ENCODE results near the gene CYTH4.

CYTH4 gene

DNA sequence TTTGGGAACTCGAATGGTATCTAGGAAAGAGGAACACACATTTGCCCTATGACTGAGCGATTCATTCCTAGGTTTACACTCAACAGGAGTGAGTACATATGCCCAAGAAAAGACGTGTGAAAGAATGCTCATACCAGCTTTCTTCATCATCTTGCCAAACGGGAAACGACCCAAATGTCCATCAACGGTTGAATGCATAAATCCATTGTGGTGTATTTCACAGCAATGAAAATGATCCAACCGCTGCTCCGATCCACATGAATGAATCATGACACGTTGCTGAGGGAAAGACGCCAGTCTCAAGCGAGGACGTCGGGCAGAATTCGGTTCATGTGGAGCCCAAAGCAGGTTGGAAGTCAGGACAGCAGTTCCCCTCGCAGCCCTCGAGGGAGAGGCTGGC is 71.5 kb downstream of the CYTH4 start:
- no peak for DNase-seq

DNA sequence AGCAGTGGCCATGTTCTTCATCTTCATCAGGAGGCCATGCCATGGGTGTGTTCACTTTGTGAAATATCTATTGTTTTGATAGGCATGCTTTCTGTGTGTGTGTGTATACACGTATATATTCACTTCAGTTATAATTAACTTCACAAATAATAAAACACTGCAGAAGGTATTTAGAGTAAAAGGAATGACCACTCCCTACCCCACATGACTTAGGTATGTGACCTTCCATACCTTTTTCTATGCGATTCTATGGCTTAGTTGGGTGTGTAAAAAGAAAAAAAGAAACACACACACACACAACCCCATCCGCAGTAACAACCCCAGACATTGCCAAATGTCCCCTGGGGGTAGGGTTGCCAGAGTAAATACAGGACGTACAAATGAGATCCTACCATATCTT is 72.0 kb downstream of the CYTH4 start:
- DNase-seq: no peak

DNA sequence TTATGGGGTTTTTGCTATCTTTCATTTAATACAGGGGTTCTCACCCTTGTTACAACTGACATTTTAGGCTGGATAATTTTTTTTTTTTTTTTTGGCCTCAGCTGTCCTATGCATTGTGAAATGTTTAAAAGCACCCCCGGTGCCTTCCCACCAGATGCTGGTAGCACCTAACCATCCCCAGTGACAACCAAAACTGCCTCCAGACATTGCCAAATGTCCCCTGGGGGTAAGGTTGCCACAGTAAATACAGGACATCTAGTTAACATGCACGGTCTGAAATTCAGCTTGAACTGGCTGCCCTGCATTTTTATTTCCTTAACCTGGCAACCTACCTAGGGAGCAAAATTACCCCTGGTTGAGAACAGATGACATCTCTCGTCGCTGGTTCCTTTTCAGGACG is 72.4 kb downstream of the CYTH4 start:
- no peak for DNase-seq

DNA sequence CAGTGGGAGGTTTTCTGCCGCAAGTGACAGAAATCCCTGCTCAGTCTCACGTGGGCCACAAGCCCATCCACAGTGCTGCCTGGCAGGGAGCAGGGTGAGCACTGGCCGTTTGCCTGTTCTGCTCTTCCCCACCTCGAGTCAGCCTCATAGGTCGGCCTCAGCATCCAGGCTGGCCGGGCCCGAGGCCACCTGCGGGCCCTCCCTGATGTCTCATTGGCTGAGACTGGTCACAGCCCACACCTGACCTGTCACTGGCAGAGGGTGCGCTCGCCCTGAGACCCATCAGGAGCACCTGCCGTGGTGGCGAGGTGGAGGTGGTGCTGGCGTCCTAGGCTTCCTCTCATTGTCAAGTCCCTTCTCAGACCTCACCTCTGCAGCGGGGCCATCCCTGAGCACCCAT is 72.9 kb downstream of the CYTH4 start:
- no peak for DNase-seq

DNA sequence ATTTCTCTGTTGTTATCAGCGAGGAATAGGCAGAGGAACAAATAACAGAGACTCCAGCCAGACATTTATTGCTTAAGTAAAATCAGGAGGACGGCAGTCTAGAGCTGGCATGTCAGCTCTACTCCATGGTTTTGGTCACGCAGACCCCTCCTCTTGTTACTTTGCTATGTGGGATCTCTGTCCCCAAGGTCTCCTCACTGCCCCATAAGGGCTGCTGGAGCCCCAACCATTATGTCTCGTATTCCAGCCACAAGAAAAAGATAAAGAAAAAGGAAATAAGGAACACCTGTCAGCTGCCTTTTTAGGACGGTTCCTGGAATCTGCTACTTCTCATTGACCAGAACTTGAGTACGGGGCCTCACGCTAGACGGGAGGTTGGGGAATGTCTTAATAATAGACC is 74.6 kb downstream of the CYTH4 start:
- DNase-seq: no peak

DNA sequence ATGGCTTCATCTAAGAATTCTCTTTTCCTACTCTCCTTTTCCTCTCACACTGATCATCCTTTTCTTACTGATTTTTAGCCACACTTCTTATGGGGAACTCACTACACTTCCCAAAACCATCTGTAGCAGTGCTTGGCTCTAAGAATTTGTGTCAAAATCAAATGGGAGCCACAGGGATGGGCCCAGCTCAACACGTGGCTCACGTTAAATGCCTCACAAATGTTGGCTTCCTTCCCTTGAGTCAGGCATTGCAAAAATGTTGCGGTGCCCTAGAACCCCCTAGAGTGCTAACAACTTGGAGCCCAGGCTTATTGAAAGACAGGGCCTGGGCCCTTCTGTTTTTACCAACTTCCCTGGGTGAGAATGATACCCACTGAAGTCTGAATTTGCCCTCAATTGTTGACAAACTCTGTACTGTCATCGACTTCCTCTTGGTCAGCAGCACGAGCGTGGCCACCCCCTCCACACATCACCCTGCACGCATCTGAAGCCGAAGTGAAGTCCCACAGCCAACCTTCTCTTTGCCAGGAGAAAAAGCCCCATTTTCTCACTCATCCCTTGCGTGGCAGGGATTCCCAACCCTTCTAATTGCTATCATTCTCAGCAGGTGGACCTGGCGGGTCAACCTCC is 75.3 kb downstream of the CYTH4 start:
- DNase-seq: no peak

DNA sequence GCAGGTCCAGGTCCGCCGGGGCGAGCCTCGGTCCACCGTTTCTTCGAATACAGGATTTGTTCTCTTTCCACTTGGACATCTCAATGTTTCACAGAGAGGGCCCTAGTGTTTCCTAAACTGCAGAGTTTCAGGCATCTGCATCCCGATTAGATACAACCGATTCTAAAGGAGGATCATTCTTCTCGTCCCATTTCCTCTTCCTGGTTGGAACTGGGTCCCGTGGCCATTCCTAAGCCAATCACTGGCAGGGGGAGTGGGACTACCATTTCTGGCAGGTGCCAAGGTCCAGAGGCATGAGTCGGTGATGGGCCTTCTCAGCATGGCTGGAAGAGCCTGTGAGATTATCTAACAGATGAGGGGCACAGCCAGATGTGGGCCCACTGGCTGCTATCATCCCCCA is 76.1 kb downstream of the CYTH4 start:
- no peak for DNase-seq

DNA sequence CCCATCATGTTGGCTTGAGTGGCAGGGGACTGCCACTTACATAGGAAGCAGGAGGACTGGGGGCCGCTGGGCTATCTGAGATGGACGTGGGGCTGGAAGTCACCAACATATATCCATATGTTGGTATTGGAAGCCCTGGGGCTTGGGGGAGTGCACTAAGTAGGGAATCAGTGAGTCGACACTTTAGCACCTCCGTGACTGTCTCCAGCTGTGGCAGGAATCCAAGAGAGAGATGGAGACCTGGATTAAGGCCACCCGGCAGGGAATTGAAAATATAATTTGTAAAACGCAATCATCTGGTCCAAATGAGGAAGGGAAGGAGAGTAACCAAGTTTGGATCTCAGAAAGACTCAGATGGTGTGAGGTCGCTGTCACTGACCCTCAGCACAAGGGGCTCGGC is 76.6 kb downstream of the CYTH4 start:
- DNase-seq: no peak

DNA sequence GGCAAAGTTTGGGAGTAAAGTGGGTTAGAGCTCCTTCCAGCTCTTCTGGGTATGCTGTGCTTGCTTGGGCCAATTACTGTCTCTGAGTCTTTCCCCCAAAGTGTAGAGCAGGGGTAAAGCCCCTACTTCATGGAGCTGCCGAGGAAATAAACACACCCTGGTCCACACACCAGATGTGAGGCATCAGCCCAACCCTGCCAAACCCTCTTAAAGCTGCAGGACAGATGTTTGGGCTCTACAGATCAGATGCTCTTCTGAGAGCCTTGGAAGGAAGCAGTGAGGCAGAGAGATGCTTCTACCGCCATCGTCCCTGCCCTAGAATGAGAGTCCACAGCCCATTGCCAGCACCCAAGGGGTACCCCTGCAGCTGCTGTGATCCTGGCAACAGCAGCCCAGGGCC is 80.3 kb downstream of the CYTH4 start:
- no peak for DNase-seq

DNA sequence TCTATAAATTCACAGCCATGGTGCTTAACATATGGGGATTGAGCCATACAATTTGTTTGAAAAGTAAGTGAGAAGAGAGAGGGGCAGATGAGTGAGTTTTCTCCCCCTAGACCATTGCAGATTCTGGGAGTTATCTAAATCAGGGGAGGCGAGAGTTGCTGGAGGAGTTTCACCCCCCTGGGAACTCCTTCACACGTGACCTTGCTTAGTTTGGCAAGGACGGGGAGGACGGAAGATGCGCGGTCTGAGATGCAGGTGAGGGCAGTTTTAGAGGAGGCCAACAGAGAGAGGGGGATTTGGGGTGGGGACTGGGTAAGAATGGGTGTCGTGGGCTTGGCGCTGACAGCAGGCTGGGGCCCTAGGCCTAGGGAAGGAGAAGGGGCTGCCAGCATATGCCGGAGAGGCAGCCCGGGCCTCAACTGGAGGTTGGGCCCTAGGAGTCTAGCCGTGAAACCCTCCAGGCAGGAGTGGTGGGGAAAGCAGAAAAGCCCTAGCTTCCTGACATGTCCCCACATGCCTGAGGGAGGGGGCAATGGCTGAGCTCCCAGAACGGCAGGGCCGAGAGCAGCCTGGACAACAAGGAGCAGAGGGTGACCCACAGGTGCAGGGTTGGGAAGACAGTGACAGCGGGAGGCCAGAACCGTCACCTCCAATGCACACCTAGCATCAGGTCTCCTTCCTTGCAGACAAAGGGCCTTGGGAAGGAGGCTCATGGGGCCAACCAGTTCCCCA is 81.1 kb downstream of the CYTH4 start:
- no peak for DNase-seq
